ENCODE data around the gene VPS35L. TPM values are rescaled to one million over a fixed set of nuclear protein-coding genes. Genes with fewer than 3 reads are reported as not detected.
"Not testable (repeated sequence)": the region's sequence is repeated elsewhere in the genome, so short reads cannot be mapped to it uniquely, and the experiment has no call there.

VPS35L gene
- total RNA-seq, 1 donor from 2014 or later, result 30.1 TPM

GRCh38 chr16:19636436-19637267, 81.1 kb downstream of the VPS35L start:
- intact Hi-C loops (cut with DNase I), result no loop called here
- no peak for DNase-seq (ENCODE audit: low spot score)

DNA sequence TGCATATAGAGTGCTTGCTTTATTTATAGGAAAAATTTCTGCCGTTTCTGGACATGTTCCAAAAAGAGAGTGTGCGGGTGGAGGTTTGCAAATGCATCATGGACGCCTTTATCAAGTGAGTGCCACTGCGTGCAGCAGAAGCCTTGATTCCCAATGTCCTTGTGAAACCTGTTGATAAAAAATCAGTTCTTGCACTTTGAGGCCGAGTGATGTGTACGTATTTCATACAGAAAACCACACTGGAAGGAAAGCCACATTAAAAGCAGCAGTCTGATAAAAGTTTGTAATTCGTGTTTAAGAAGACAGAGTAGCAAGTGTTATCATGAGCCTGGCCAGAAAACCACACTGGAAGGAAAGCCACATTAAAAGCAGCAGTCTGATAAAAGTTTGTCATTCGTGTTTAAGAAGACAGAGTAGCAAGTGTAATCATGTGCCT, 84.5 kb downstream of the VPS35L start:
- intact Hi-C loops (cut with DNase I), result no loop called here
- no peak for DNase-seq (ENCODE audit: low spot score)

DNA sequence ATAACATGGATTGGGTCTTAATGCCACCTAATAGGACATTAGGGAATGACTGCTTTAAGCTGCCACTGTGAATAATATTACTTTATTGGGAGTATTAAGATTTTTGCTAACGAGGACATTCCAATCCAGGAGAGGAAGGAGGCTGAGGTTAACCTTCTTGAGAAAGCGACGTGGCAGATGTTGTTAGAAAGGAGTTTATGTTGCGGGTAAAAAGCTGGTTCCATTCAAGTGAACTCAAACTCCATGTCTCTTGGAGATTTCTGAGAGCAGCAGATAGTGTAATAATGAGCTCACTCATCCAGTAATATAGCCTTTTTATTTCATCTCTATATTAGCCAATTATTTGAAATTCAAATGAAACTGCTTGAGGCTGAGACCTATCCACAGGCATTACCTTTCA, 87.0 kb downstream of the VPS35L start:
- intact Hi-C loops (cut with DNase I), result no loop called here

DNA sequence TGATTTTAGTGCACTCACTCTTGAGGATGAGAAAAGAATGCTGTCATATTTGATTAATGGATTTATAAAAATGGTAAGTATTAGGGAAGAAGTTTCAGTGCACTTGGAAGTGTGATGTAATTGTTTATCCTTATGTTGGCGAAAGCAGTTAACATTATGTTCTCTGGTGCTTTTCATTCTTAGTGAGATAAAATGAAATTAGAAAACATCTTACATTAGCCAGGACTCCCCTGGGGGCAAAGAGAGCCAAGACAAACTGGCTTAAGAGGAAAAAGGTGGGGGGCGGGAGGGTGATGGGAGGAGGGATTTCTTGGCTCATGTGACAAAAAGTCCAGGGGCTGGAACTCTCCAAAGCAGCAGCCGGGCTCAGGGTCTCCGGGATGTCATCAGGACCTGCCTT, 89.4 kb downstream of the VPS35L start:
- intact Hi-C loops (cut with DNase I), result no loop called here
- DNase-seq (ENCODE audit: low spot score), result no peak

More for the DNA sequence above, 87.0 kb downstream of the VPS35L start:
- DNase-seq (ENCODE audit: low spot score), result no peak

DNA sequence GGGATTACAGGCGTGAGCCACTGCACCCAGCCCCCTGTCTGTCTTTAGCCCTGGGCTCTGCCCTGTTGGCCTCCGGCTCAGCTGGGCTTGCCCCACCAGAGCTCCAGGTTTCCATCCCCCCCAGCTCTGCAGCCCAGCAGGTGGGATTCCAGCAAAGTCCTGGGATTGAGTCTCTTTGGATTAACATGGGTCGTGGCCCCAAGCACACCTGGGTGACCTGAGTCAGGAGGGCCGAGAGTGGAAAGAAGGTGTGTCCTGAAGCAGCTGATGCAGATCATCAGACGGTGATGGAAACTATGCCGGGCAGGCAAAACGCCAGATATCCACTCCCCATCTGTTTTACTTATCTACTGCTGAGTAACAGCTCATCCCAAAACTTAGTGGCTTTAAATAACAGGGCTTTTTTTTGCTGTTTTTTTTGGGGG, 90.1 kb downstream of the VPS35L start:
- DNase-seq (ENCODE audit: low spot score), result peak; percentile 77
- intact Hi-C loops (cut with DNase I), result no loop called here

DNA sequence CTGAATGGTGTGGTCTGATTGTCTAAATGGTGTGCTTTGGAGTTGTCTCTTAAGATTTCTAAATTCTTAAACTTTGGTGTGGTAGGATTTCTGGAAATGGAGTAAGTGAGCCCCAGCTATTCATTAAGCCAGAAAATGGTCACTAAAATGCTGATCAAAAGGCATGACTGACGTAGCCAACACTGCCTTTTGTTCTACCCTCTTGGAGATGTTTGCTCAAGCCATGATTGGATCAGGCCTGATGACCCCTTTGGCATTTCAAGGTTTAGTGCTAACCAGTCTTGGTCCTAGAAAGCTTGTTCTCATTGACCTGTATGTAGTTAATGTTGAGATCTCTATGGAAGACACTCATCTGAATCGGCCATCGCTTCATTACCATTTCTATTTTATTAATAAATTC, 94.5 kb downstream of the VPS35L start:
- intact Hi-C loops (cut with DNase I), result no loop called here
- DNase-seq (ENCODE audit: low spot score), result no peak

GRCh38 chr16:19654147-19654546, 98.6 kb downstream of the VPS35L start:
- intact Hi-C loops (cut with DNase I), result no loop called here
- no peak for DNase-seq (ENCODE audit: low spot score)

DNA sequence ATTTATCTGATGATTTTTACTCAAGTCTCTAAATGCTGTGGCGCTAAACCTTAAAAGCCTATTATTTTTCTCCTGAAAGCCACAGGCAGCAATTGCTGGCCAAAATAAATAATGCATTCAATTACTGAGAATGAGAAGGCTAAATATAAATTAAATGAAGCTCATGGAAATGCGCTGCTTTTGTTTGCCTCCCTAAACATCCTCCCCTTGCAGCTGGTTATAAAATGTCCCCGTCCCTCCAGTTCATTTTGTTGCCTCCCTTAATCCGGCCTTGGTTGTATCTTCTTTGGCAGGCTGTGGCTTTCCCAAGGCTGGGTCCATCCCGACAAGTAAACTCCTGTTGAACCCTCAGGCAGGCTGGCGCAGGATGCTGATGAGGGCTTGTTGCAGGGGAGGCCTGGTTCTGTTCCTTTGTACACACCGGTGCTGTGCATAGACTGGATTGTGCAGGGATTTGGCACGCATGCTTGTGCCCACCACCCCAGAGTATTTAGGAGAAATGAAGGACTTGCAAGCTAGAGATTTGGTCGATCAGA, 99.8 kb downstream of the VPS35L start:
- DNase-seq (ENCODE audit: low spot score), result no peak
- intact Hi-C loops (cut with DNase I), result no loop called here

GRCh38 chr16:19657831-19658230, 102.3 kb downstream of the VPS35L start:
- no peak for DNase-seq (ENCODE audit: low spot score)
- intact Hi-C loops (cut with DNase I), result no loop called here

DNA sequence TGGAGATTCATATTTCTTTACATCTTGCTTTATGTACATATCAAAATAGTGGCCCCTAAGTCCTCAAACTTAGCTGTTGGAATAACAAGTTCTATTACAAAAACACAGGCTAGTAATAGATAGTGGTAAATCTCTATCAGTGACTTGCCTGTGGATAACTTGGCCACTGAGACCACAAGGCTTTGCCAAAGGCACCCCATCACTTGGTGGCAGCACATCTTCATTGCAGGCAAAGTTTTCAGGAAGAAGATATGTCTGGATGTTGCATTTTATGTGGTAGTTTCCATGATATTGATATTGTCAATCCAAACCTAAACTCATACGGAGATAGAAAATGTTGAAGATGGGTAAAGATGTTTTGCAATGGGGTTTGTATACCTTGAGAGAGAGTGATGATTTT, 104.1 kb downstream of the VPS35L start:
- intact Hi-C loops (cut with DNase I), result no loop called here

GRCh38 chr16:19660432-19660831, 104.9 kb downstream of the VPS35L start:
- DNase-seq (ENCODE audit: low spot score), result no peak
- intact Hi-C loops (cut with DNase I), result loop anchor here (10.0 kb wide), 1 partner anchor 224 kb away; the partner anchor contains the start of gene GPRC5B

More for the DNA sequence above, 104.1 kb downstream of the VPS35L start:
- no peak for DNase-seq (ENCODE audit: low spot score)

- intact Hi-C loops (cut with DNase I), result loop anchor here (10.0 kb wide), 1 partner anchor 222 kb away; the partner anchor contains the start of gene GPRC5B
Measured at GRCh38 chr16:19662351-19662750, 106.8 kb downstream of the VPS35L start.

DNA sequence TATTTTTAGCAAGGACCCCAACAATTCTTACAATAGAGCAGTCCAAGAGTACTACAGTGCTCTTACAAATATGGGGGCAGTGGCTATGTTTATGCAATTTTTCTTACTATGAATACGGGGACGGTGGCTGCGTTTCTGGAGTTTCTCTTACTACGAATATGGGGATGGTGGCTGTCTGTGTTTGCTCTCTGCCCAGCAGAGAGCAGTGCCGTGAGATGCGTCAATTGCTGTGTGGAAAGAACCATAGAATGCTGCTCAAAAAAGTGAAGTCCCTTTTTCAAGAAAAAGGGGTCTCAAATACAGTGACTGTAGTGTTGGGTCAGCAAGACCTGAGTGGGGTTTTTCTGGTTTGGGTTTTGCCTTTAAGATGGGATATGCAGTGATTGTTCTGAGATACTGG, 108.7 kb downstream of the VPS35L start:
- DNase-seq (ENCODE audit: low spot score), result no peak
- intact Hi-C loops (cut with DNase I), result loop anchor here (10.0 kb wide), 1 partner anchor 221 kb away; the partner anchor contains the start of gene GPRC5B

More at GRCh38 chr16:19662351-19662750, 106.8 kb downstream of the VPS35L start:
- DNase-seq (ENCODE audit: low spot score), result no peak

- DNase-seq (ENCODE audit: low spot score), result not testable (repeated sequence)
- intact Hi-C loops (cut with DNase I), result loop anchor here (10.0 kb wide), 1 partner anchor 219 kb away; the partner anchor contains the start of gene GPRC5B
Measured at GRCh38 chr16:19665313-19665712, 109.8 kb downstream of the VPS35L start.

GRCh38 chr16:19666477-19666876, 111.0 kb downstream of the VPS35L start:
- no peak for DNase-seq (ENCODE audit: low spot score)
- intact Hi-C loops (cut with DNase I), result loop anchor here (10.0 kb wide), 1 partner anchor 218 kb away; the partner anchor contains the start of gene GPRC5B

GRCh38 chr16:19672378-19672777, 116.9 kb downstream of the VPS35L start:
- no peak for DNase-seq (ENCODE audit: low spot score)
- intact Hi-C loops (cut with DNase I), result no loop called here

GRCh38 chr16:19674485-19674884, 119.0 kb downstream of the VPS35L start:
- no peak for DNase-seq (ENCODE audit: low spot score)

GRCh38 chr16:19677402-19677801, 121.9 kb downstream of the VPS35L start:
- intact Hi-C loops (cut with DNase I), result no loop called here
- DNase-seq (ENCODE audit: low spot score), result no peak

More at GRCh38 chr16:19674485-19674884, 119.0 kb downstream of the VPS35L start:
- intact Hi-C loops (cut with DNase I), result no loop called here

DNA sequence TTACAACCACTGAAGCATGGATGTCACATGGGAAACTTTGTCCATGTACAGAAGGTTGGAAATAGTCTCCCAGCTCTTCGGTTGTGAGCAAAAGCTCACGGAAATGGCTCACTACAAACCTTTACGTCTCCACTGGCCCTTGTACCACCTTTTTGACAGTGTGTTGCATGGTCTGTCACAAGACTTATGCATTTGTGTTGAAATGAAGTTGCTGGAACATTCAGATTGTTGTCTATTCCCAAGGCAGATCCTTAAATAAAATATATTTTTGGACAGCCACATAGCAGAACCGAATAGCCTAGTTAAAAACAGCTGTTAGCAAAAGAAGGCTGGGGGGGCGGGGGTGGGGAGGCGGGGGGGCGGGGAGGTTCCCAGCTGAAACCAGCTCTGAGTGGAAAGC, 123.3 kb downstream of the VPS35L start:
- intact Hi-C loops (cut with DNase I), result no loop called here
- DNase-seq (ENCODE audit: low spot score), result no peak

DNA sequence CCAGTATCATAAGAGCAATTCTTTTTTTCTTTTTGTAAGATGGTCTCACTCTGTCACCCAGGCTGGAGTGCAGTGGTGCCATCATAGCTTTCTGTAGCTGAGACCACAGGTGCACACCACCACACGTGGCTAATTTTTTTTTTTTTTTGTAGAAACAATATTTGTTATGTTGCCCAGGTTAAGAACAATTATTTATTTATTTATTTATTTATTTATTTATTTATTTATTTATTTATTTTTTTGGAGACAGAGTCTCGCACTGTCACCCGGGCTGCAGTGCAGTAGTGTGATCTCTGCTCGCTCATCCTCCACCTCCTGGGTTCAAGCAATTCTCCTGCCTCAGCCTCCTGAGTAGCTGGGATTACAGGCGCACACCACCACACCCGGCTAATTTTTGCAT, 123.8 kb downstream of the VPS35L start:
- DNase-seq (ENCODE audit: low spot score); intact Hi-C loops (cut with DNase I): not testable (repeated sequence)

GRCh38 chr16:19680881-19681340, 125.4 kb downstream of the VPS35L start:
- intact Hi-C loops (cut with DNase I), result no loop called here
- DNase-seq (ENCODE audit: low spot score), result no peak

Measured in cardiac septum (tissue), 1 donor.